Stimulated activated CD8-positive, alpha-beta memory T cell treated with anti-CD3 and anti-CD28 coated beads, Interleukin-7, amount 100 ng/mL, for 48 hours (primary cell): Measurements from ENCODE around the gene TTC32.
"Not testable (repeated sequence)": the region's sequence is repeated elsewhere in the genome, so short reads cannot be mapped to it uniquely, and the experiment has no call there.

Experiments
- DNase-seq, 2 donors: peaks; one replicate each; pipeline ENCODE4 v3.0.0-alpha.2; 2020; ENCODE audit warnings: low read depth in 1 of 2; ENCODE audit errors: extremely low read depth in 1 of 2

The TTC32 gene

GRCh38 chr2:19899985-19900930 lies 1.5 kb downstream of the TTC32 start:
- DNase-seq: no peak

GRCh38 chr2:19898592-19899329 lies 3.0 kb downstream of the TTC32 start:
- no peak for DNase-seq

- DNase-seq: no peak
Measured at GRCh38 chr2:19897623-19898245, 4.0 kb downstream of the TTC32 start.

- DNase-seq: no peak
Measured at GRCh38 chr2:19895535-19895934, 6.2 kb downstream of the TTC32 start.

DNA sequence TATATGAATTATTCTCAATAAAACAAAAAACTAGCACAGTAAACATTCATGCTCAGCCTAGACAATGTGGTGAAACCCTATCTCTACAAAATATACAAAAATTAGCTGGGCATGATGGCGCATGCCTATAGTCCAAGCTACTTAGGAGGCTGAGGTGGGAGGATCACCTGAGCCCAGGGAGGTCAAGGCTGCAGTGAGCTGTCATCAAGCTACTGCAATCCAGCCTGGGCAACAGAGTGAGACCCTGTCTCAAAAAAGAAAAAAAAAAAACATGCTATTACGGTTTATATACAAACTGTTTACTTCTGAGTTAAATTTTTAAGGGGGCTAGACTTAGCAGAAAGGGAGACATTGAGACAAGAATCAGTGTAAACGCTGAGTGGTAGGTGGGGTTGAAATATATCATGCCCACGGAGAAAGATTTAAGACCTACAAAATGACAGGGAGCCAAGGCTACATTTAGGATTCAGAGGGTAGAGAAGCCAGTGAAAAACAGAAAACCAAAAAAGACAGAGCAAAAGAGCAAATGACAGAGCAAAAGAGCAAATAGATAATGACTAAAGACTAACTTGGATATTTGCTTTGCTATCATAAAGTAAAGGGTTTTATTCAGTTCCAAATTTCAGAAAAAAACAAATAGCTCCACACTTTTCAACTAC lies 7.5 kb downstream of the TTC32 start:
- DNase-seq: no peak

DNA sequence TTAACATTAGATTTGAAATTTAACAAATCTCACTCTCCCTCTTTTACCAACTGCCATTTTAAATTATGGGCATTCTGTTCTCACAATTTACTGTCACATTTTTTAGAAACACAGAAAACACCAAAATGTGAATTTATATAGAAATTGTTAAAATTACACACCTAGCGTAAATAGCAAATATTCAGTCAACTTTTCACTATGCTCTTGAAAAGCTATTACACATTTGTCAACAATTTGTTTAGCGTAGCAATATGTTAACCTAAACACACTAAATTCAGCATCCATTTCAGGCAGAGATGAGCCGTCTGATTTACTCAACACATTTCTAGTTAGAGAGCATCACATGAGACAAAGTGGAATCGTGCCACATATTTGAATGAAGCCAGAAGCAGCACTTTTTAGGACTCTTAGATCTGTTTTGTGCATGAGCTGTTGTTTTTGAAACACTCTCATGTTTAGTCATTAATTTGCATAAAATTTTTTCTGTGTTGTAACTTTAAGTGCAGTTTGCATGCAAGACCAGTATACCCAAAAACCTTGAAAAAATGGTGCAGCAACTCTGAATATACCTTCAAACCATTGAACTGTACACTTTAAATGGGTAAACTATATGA lies 8.2 kb downstream of the TTC32 start:
- DNase-seq: no peak

DNA sequence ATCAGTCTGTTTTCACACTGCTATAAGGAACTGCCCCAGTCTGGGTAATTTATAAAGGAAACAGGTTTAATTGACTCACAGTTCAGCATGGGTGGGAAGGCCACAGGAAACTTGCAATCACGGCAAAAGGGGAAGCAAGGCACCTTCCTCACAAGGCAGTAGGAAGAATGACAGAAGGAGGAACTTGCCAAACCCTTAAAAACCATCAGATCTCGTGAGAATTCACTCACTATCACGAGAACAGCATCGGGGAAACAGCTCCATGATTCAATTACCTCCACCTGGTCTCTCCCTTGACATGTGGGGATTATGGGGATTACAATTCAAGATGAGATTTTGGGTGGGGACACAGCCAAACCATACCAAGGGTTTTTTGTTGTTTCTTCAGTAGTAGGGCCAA lies 9.8 kb downstream of the TTC32 start:
- not testable (repeated sequence) for DNase-seq

- DNase-seq: no peak
Measured at GRCh38 chr2:19890104-19890503, 11.7 kb downstream of the TTC32 start.

DNA sequence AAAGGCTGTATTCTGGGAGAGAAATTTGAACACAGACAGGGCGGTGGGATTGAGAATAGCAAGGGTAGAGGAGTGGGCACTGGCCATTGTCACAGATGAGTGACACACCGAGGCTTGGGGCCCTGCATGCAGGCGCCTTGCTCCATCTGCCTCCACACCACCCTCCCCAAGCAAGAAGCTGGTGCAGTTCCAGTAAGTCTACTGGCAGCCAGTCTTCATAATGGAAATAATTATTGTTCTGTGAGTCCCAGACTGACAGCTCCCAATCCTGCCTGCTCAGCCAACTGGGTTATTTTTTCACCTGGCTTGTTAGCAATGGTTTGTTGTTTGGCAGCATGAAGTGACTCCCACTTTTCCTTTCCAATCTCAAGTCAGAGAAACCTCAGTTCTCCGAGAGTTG lies 13.0 kb downstream of the TTC32 start:
- no peak for DNase-seq

DNA sequence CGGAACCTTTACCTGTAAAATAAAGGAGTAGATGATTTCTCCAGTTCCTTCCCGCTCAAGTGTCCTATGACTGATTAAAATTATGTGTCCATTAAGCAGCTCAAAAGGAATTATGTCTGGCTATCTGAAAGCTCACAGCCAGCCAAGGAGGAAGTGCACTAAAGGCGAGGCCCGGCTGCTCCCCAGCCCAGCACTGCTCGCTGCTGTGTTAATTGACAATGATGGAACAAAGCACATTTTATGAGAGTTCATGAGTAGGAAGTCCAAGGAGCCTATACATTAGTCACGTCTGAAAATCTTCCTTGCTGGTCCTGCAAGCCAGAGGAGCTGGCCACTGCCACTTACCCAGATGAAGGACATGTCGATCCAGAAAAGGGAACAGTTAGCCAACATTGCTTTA lies 14.3 kb downstream of the TTC32 start:
- DNase-seq: no peak

DNA sequence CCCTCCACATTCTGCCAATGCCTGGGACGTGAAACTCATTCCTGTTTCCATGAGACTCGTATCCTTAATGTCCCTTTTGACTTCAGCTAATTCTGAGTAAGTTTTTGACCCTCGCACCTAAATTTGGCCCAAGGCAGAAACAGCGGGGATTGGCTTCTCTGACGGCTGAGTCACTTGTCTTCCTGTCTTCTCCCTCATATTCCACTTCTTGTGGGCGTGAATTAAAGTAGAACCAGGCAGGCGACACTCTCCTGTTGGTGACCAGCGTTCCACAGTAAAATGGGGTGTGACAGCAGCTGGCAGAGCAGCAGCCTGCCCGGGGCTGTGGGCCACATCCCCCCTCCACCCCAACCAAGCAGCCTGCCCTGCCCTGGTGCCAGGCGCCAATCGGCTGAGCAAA lies 15.5 kb downstream of the TTC32 start:
- DNase-seq: no peak

DNA sequence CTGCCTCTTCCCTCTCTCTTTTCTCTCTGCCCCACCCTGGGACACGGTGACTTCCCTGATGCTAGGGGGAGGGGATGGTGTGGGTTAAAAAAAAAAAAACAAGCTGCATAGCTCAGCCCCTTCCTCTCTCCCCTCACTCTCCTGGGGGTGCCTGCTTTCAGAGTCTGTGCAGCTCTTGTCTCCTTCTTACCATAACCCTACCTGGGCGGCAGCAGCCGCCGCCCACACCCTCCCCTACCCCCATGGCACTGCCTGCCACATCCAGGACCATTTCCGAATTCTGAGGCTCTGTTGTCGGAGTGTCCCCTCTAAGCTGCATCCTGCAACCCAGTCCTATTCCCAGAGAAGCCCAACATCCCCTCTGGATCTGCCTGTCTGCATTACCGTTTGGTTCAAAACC lies 16.0 kb downstream of the TTC32 start:
- DNase-seq: no peak

DNA sequence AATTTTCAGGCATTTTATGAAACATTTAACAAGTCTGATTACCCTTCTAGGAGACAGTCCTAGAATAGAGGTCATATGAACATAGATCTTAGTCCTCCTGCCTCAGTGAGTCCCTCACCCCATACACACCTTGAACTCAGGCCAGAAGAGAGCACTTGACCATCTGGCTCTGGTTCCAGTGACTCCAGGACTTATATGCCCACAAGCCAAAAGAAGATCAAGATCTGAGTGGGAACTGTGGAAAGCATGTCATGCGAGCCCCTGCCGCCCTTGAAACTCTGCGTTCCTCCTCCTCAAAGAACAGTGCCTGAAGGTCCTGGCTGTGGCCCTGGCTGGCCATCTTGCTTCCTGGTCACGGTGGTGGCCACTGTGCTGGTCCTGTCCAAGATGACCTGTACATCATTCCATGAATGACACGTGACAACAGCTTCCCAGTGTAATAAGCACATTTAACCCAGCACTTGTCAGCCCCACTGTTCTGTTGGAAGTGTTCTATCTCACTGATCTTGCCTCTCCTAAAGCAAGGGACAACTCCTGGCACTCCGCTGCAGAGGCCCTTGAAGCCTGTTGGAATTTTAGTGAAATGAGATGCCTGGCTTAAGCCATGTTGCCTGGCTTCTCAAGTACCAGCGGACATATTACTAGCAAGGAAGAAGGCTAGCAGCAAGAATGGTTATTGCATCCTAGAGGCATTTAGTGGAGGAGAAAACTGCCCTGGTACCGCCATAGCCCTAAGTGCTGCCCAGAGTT lies 17.6 kb downstream of the TTC32 start:
- no peak for DNase-seq

DNA sequence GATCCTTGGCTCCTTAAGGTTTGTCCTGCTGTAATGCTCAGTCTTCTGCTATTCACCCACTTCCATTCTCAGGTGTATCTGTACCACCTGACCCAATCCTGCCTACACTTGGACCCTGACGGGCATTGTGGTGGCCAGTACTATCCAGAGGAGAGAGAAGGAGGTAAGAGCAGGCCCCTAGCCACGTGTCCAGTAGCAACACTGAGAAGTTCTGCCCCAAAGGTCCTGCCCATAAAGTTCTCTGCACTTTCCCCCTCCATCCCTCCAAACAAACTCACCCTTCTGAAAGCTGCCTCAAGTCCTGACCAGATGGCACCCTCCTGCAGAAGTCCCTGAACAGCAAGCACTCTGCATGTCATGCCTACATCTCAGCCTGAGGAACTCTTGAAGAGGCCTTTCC lies 18.3 kb downstream of the TTC32 start:
- no peak for DNase-seq

DNA sequence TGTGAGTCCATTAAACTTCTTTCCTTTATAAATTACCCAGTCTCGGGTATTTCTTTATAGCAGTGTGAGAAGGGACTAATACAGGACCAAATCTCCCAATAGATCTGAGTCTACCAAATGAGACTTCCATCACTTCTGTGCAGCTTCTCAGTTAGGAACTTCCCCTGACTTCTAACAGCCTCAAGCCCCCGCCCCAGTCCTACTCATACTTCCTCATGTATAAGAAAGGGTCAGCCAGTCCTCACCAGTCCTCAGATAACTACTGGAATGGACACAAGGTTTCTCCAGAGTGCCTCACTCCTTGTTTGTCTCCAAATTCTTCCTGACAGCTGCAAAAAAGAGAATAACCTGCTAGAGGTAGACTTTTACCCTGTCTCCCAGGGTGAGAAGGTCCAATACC lies 19.5 kb downstream of the TTC32 start:
- DNase-seq: no peak

- no peak for DNase-seq
Measured at GRCh38 chr2:19881908-19882265, 19.9 kb downstream of the TTC32 start.

DNA sequence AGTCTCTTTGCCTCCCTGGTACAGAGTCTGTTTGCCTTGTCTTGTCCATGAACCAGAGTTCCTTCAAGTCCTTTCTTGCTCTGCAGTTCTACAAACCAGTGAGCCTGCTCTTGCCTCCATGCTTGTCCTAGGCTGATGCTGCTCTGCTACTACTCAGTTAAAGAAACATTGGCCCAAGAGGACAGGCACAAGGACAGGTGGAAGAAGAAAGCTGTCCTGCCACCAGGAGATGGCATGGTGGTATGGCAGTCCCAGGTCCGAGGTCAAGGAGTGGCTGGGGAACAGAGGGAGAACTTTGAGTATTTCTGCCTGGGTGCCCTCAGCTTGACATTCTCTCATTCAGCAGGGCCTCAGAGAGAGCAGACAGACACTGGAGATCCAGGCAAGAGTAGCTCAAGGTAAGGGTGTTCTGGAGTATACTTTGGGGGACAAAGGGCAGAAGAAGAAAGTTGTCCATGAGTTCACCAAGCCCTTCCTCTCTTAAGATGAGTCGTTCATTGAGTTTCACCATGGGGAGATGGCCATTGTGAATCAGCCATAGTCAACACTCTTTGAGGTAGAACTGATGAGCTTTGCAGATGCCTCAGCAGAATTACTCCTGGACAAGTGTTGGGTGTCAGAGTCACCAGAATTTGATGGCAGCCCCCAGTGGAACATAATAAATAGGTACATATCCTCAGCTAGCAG lies 20.4 kb downstream of the TTC32 start:
- no peak for DNase-seq

GRCh38 chr2:19880191-19880590 lies 21.6 kb downstream of the TTC32 start:
- DNase-seq: not testable (repeated sequence)

- DNase-seq: no peak
Measured at GRCh38 chr2:19879120-19879519, 22.7 kb downstream of the TTC32 start.
